Sigmoid colon (tissue), 4 donors: ENCODE results near the gene RSPH1.

ENCODE experiments used
- CTCF ChIP-seq, 4 experiments: fragments of 450-650 bp in 3 of 4; fragments of 200-600 bp in 1 of 4; IDR thresholded peaks; one replicate each; pipeline ENCODE4 v1.5.1; 2016 to 2019; ENCODE audit warnings: antibody characterized with exemption in 4 of 4, mild to moderate bottlenecking in 3 of 4, moderate library complexity in 2 of 4
- POLR2A ChIP-seq, 2 donors: fragments of 450-650 bp; IDR thresholded peaks; one replicate each; pipeline ENCODE4 v1.6.1; 2016; ENCODE audit warnings: antibody characterized with exemption in 2 of 2, mild to moderate bottlenecking in 2 of 2, moderate library complexity in 2 of 2
- POLR2AphosphoS5 ChIP-seq, 4 donors: sonication (generic); formaldehyde crosslinking; IDR thresholded peaks; one replicate each; pipeline ENCODE4 v1.6.1; 2017; ENCODE audit warnings: antibody characterized with exemption in 4 of 4

- no peak for TF ChIP-seq CTCF (IDR thresholded peaks at IDR 0.05)
- no peak for TF ChIP-seq POLR2A (IDR thresholded peaks at IDR 0.05)
- no peak for TF ChIP-seq POLR2AphosphoS5 (IDR thresholded peaks at IDR 0.05)
Observed at GRCh38 chr21:42475526-42476387, 20.3 kb downstream of the RSPH1 start.
